Thymus (tissue), 11 donors: Measurements from ENCODE around the gene CORT. TPM values are rescaled to one million over a fixed set of nuclear protein-coding genes. Genes with fewer than 3 reads are reported as not detected.

Experiments
- DNase-seq, 9 donors: peaks; one replicate each; pipeline ENCODE4 v3.0.0-alpha.2; 2013; ENCODE audit warnings: low spot score in 9 of 9, low read depth in 6 of 9, missing footprints in 1 of 9
- H3K27ac ChIP-seq, 2 donors: one replicate each; pipeline ENCODE4 v1.5.1; 2013; ENCODE audit warnings: control low read depth in 1 of 2, low read depth in 1 of 2, low read length in 1 of 2, mild to moderate bottlenecking in 1 of 2, moderate library complexity in 1 of 2
- H3K27me3 ChIP-seq, 2 donors: one replicate each; pipeline ENCODE4 v1.5.1; 2013; ENCODE audit warnings: low read length in 1 of 2; ENCODE audit not compliant: control insufficient read depth in 2 of 2, insufficient read depth in 1 of 2
- H3K36me3 ChIP-seq, 2 donors: one replicate each; pipeline ENCODE4 v1.5.1; 2013; ENCODE audit warnings: low read length in 1 of 2, mild to moderate bottlenecking in 1 of 2, moderate library complexity in 1 of 2; ENCODE audit not compliant: control insufficient read depth in 2 of 2, insufficient read depth in 2 of 2
- H3K4me1 ChIP-seq, 2 donors: one replicate each; pipeline ENCODE4 v1.5.1; 2013; ENCODE audit warnings: low read length in 2 of 2; ENCODE audit not compliant: control insufficient read depth in 2 of 2, insufficient read depth in 2 of 2
- H3K4me3 ChIP-seq, 2 donors: one replicate each; pipeline ENCODE4 v1.5.1; 2013; ENCODE audit warnings: low read length in 2 of 2, control low read depth in 1 of 2, mild to moderate bottlenecking in 1 of 2
- H3K9me3 ChIP-seq, 2 donors: one replicate each; pipeline ENCODE4 v1.5.1; 2013; ENCODE audit warnings: low read length in 1 of 2, mild to moderate bottlenecking in 1 of 2; ENCODE audit not compliant: control insufficient read depth in 2 of 2, insufficient read depth in 1 of 2
- WGBS: extraction: QIAGEN DNeasy Blood & Tissue Kit; methylation state at CpG from one replicate; pipeline ENCODE4 v1.1.7; 2013; 5-methylcytosine and 5-hydroxymethylcytosine counted together
- polyA plus RNA-seq: library from polyadenylated mRNA; stranded (reverse); fragments of 200-250 nt; gene quantifications from one replicate; pipeline ENCODE4 v1.2.3, GENCODE V29; 2013
- total RNA-seq: library from RNA; stranded (reverse); fragments of 120-200 nt; gene quantifications from one replicate; pipeline ENCODE4 v1.2.4, GENCODE V29; 2013
- donor health status: healthy.

The CORT gene
- total and polyA plus RNA-seq, 2 donors, result 0.24 to 0.71 TPM

DNA sequence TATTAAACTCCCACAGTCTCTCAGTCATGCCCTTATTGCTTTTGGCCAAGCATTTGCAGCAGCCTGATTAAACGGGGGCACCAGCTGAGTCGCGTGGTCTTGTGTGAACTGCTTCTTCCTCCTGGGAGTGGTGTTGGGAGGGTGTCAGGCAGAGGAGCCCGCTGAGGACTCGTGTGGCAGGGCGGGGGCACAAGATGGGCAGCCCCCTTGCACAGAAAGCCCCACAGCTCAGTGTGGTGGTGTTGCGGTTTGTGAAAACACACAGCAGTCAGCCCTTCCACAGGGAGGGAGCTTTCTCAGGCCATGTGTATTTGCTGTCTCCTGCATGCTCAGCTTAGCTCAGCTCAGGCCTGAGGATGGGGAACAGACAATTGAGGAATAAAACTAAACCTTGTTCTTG is 47.3 kb downstream of the CORT start:
- Histone ChIP-seq H3K4me3 (no peak overlapping the region), H3K27ac (peak overlapping the region in 1 of 2 donors; percentile 15), H3K36me3 (peaks cover 0 to 5% of the 10 kb centered on the region in 2 donors), H3K4me1 (peaks cover 20 to 31% of the 10 kb centered on the region in 2 donors), H3K9me3 (no peaks in the 10 kb centered on the region), H3K27me3 (no peaks in the 10 kb centered on the region)
- 88% methylated on average over 7 of the region's 7 CpGs for WGBS
- DNase-seq, result no peak

DNA sequence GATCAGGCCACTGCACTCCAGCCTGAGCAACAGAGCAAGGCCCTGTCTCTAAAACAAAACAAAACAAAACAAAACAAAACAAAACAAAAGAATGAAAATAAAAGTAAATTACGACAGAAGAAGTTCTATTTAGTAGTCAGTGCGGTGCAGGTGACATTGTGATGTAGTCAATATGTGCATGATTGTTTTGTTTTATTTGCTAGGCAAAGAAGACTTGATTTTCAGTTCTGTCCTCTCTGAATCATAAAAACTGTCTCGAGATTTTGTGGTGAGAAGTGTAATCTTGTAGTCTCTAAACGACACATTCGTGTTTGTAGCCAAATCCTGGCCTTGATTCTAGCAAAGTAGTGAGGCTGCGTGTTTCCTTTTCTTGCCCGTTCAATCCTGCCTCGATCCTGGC is 48.4 kb downstream of the CORT start:
- H3K27me3 ChIP-seq, result no peaks in the 10 kb centered on the region
- 95% methylated on average over 8 of the region's 8 CpGs for WGBS
- H3K9me3 ChIP-seq, result no peaks in the 10 kb centered on the region
- H3K27ac ChIP-seq, result no peak overlapping the region
- H3K36me3 ChIP-seq, result peaks cover 0 to 5% of the 10 kb centered on the region in 2 donors
- peaks cover 20 to 31% of the 10 kb centered on the region in 2 donors for H3K4me1 ChIP-seq
- no peak for DNase-seq
- no peak overlapping the region for H3K4me3 ChIP-seq

Other genes starting within 250 kb of the CORT start
- gene KIF1B, start 239.5 kb upstream of the CORT start, total RNA-seq, result 5.5 TPM
- 6.9 TPM for gene KIF1B, start 239.5 kb upstream of the CORT start, polyA plus RNA-seq
- gene PGD, start 51.0 kb upstream of the CORT start, total RNA-seq, result 72.2 TPM
- gene PGD, start 51.0 kb upstream of the CORT start, polyA plus RNA-seq, result 48.9 TPM
- gene CENPS, start 19.6 kb upstream of the CORT start, total RNA-seq, result 13.5 TPM
- gene CENPS, start 19.6 kb upstream of the CORT start, polyA plus RNA-seq, result 17.2 TPM
- 22.3 TPM for gene DFFA, start 22.5 kb downstream of the CORT start, total RNA-seq
- 13.1 TPM for gene DFFA, start 22.5 kb downstream of the CORT start, polyA plus RNA-seq
- gene PEX14, start 24.9 kb downstream of the CORT start, total RNA-seq, result 8.8 TPM
- 16.1 TPM for gene PEX14, start 24.9 kb downstream of the CORT start, polyA plus RNA-seq